ENCODE measurements around the gene AAMDC. TPM values are rescaled to one million over a fixed set of nuclear protein-coding genes. Genes with fewer than 3 reads are reported as not detected.
"Not testable (repeated sequence)": the region's sequence is repeated elsewhere in the genome, so short reads cannot be mapped to it uniquely, and the experiment has no call there.

Gene AAMDC
- total RNA-seq, 2 donors from 2014 or later, result 1.7 to 4.9 TPM

DNA sequence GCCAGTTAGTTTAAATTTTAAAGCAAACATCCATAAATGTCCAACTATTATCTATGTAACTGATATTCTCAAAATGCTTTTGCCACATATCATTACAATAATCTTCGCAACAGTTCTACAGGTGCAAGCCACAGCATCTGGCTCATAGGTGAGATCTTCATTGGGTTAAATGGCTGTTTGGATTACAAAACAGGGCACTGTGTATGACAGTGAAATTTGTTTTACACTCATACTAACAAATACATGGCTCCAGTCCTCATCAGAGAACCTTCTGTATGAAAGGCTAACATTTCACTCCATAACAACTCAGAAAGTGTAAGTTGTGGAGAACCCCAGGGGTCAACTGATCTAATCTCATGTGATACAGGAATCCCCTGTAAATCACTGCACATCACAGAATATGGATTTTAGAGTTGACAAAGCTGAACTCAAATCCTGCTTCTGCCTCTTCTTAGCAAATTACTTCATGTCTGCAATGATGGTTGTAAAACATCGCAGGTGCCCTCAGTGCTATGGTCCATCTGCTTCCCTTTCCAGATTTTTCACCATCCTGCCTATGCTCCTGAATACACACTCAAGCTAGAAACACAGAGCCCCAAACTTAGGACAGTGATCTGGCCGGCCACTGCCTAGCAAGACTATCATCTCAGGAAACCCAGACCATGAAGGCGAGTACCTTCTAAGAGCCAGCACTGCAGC lies 92.8 kb downstream of the AAMDC start:
- H3K9me3 Mint-ChIP-seq; H3K4me1 Mint-ChIP-seq (ENCODE audit: low read depth in 2 of 2); H3K27ac Mint-ChIP-seq; H3K4me3 Mint-ChIP-seq; H3K27me3 Mint-ChIP-seq; DNase-seq (ENCODE audit: low spot score); ATAC-seq: not testable (repeated sequence)
- peaks cover 12% of the 10 kb centered on the region for H3K36me3 Mint-ChIP-seq

DNA sequence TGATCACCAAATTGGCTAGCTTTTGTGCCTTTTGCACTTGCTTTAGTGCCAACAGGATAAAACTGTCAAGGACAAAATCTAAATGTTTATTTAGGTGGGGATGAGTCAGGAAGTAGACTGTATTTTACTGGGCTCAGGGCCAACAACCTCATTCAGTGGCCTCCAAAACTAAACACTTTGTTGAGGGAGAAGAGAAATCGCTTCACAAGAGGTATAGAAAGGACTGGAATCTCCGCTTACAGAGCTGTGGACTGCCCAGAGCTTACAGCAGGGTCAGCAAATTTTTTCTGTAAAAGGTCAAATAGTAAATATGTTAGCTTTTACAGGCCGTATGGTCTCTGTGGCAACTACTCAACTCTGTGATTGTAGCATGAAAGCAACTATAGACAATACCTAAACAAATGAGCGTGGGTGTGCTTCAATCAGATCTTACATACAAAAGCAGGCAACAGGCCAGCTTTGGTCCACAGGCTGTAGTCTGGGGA lies 93.4 kb downstream of the AAMDC start:
- H3K4me3 Mint-ChIP-seq; H3K27me3 Mint-ChIP-seq; H3K4me1 Mint-ChIP-seq (ENCODE audit: low read depth in 2 of 2); H3K9me3 Mint-ChIP-seq; ATAC-seq; DNase-seq (ENCODE audit: low spot score); H3K27ac Mint-ChIP-seq: not testable (repeated sequence)
- peaks cover 12% of the 10 kb centered on the region for H3K36me3 Mint-ChIP-seq

DNA sequence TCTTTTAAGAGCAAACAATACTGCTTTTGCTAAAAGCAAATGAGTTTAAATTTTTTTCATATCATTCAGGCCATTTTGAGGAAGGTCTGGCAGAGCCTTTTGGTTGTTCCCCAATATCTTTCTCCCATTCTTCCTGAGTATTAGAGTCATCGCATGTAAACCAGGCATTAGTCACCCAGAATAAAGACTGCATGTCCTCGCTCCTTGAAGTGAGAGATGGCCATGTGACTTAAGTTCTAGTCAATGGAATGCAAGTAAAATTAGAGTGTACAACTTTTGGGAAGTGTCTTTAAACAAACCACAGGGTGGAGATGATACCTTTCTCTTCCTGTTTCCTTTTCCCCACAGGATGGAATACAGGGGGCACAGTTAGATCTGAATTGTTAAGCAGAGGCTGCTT lies 96.8 kb downstream of the AAMDC start:
- ATAC-seq; H3K27me3 Mint-ChIP-seq; H3K36me3 Mint-ChIP-seq; DNase-seq (ENCODE audit: low spot score); H3K9me3 Mint-ChIP-seq; H3K4me3 Mint-ChIP-seq; H3K27ac Mint-ChIP-seq; H3K4me1 Mint-ChIP-seq (ENCODE audit: low read depth in 2 of 2): not testable (repeated sequence)

Other genes starting within 250 kb of the AAMDC start
- under 1 TPM; 0.17 to 0.20 TPM for gene AQP11, start 231.2 kb upstream of the AAMDC start, total RNA-seq
- 100 to 1,000 TPM in 1 of 2 donors, 10 to 100 TPM in 1; 98.4 to 140 TPM for gene CLNS1A, start 183.3 kb upstream of the AAMDC start, total RNA-seq
- gene RSF1, start 422 bp upstream of the AAMDC start, total RNA-seq, result 10 to 100 TPM; 59.9 to 68.5 TPM
- 10 to 100 TPM; 67.2 to 85.1 TPM for gene INTS4, start 173.5 kb downstream of the AAMDC start, total RNA-seq
- under 1 TPM; 0.29 to 0.45 TPM for gene KCTD14, start 202.1 kb downstream of the AAMDC start, total RNA-seq
- gene THRSP, start 242.7 kb downstream of the AAMDC start, total RNA-seq, result not detected